ENCODE measurements around the gene COA7.

DNA sequence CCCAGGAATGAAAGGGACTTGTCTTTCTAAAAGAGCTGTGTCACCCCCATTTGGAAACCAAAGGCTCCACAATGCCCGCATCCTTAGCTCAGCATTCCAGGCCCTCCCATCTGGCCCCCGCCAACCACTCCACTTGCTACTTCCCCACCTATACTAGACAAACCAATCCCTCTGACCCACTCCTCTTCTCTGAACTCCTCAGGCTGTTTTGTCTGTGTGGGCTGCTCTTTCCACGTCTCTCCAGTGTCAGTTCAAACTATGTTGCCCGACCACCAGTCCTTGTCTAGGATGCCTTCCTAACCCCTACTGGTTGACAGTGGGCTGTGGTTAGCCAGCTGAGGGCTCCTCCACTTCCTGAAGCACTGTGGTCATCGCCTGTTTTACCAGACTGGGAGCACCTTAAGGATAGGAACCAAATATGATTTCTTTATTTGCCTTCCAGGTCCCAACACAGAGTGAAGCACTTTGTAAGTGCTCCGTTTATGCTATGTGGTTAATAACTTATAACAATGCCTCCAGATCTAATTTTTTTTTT, 8.1 kb upstream of the COA7 start:
- TF ChIP-seq, protein P1, sequence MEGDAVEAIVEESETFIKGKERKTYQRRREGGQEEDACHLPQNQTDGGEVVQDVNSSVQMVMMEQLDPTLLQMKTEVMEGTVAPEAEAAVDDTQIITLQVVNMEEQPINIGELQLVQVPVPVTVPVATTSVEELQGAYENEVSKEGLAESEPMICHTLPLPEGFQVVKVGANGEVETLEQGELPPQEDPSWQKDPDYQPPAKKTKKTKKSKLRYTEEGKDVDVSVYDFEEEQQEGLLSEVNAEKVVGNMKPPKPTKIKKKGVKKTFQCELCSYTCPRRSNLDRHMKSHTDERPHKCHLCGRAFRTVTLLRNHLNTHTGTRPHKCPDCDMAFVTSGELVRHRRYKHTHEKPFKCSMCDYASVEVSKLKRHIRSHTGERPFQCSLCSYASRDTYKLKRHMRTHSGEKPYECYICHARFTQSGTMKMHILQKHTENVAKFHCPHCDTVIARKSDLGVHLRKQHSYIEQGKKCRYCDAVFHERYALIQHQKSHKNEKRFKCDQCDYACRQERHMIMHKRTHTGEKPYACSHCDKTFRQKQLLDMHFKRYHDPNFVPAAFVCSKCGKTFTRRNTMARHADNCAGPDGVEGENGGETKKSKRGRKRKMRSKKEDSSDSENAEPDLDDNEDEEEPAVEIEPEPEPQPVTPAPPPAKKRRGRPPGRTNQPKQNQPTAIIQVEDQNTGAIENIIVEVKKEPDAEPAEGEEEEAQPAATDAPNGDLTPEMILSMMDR (IDR thresholded peaks at IDR 0.05; ENCODE audit: insufficient read depth, low read length, poor library complexity, severe bottlenecking): no peak
- no peak for TF ChIP-seq EZH2phosphoT487 (conservative IDR thresholded peaks at IDR 0.05; ENCODE audit: low read length)

Data from SU-DHL-6 (cell line).